Endothelial cell of umbilical vein (primary cell): Measurements from ENCODE around the gene SCGB1A1. TPM values are rescaled to one million over a fixed set of nuclear protein-coding genes. Genes with fewer than 3 reads are reported as not detected.

Experiments used
- BruUV-seq: library from RNA; stranded (reverse); fragments of 400-500 nt; replicated peaks from 2 replicates; lab custom pipeline; 2021; lab: Mats Ljungman, UMichigan
- CTCF ChIA-PET: fragments of 300-600, 350-600 bp; sonication (Branson Sonifier 250); formaldehyde crosslinking; loops from one replicate; lab custom pipeline; 2021; ENCODE audit warnings: antibody characterized with exemption, inconsistent platforms; lab: Charles Lee
- POLR2A ChIA-PET: fragments of 300-600, 350-600 bp; sonication (Branson Sonifier 250); formaldehyde crosslinking; loops from one replicate; lab custom pipeline; 2021; ENCODE audit warnings: antibody characterized with exemption, inconsistent platforms; lab: Charles Lee
- DNase-seq: peaks from one replicate; pipeline ENCODE4 v3.0.0-alpha.2; 2011; ENCODE audit warnings: low read depth, low spot score
- FAIRE-seq: peaks from 2 replicates; lab custom pipeline; 2011; peaks lifted over from hg19 to GRCh38; lab: Jason Lieb, UNC
- H2AFZ ChIP-seq: 2 replicates; pipeline ENCODE4 v1.6.0; 2012; ENCODE audit warnings: low read depth, low read length, control low read depth, inconsistent platforms
- H3K27ac ChIP-seq: 2 replicates; pipeline ENCODE4 v1.5.1; 2011; ENCODE audit warnings: low read depth, mild to moderate bottlenecking, control low read depth, low read length, moderate library complexity; ENCODE audit not compliant: insufficient read depth
- H3K27me3 ChIP-seq, 2 experiments: 2 replicates each; pipeline versions ENCODE4 v1.6.0 to v1.6.1; 2011; ENCODE audit warnings: low read length in 2 of 2, mixed read lengths in 1 of 2; ENCODE audit not compliant: control insufficient read depth in 2 of 2, insufficient read depth in 2 of 2
- H3K36me3 ChIP-seq, 2 experiments: 2 replicates in 1 of 2; 3 replicates in 1 of 2; pipeline ENCODE4 v1.5.1; 2011; ENCODE audit warnings: low read length in 2 of 2, mild to moderate bottlenecking in 1 of 2, moderate library complexity in 1 of 2; ENCODE audit not compliant: control insufficient read depth in 2 of 2, insufficient read depth in 2 of 2; ENCODE audit errors: extremely low read depth in 1 of 2
- H3K4me1 ChIP-seq: 3 replicates; pipeline ENCODE4 v1.5.1; 2011; ENCODE audit warnings: mild to moderate bottlenecking, low read length; ENCODE audit not compliant: control insufficient read depth, insufficient read depth; ENCODE audit errors: extremely low read depth
- H3K4me2 ChIP-seq: 2 replicates; pipeline ENCODE4 v1.6.1; 2011; ENCODE audit warnings: low read length, control low read depth, mixed read lengths; ENCODE audit not compliant: insufficient read depth
- H3K4me3 ChIP-seq, 3 experiments: fragments of 200-600 bp in 1 of 3; sonication (generic), shearing (Covaris generic) in 1 of 3; replicated peaks in 1 of 3; 2 replicates each; pipeline ENCODE4 v1.5.1; 2011 to 2016; ENCODE audit warnings: control low read depth in 3 of 3, low read length in 3 of 3, mild to moderate bottlenecking in 2 of 3, inconsistent platforms in 1 of 3, low read depth in 1 of 3, moderate library complexity in 1 of 3; ENCODE audit not compliant: insufficient read depth in 1 of 3
- H3K79me2 ChIP-seq: 2 replicates; pipeline ENCODE4 v1.6.0; 2012; ENCODE audit warnings: low read length, inconsistent platforms; ENCODE audit not compliant: control insufficient read depth, insufficient read depth
- H3K9ac ChIP-seq: replicated peaks from 2 replicates; pipeline ENCODE3; 2011; ENCODE audit warnings: low read length, control low read depth; ENCODE audit not compliant: insufficient read depth; ENCODE audit errors: extremely low read depth
- H3K9me1 ChIP-seq: replicated peaks from 3 replicates; pipeline ENCODE4 v1.6.0; 2011; ENCODE audit warnings: mild to moderate bottlenecking, low read length; ENCODE audit not compliant: control insufficient read depth, insufficient read depth; ENCODE audit errors: extremely low read depth
- H3K9me3 ChIP-seq: replicated peaks from 2 replicates; pipeline ENCODE4 v1.5.1; 2012; ENCODE audit warnings: low read length, inconsistent platforms; ENCODE audit not compliant: control insufficient read depth, insufficient read depth
- H4K20me1 ChIP-seq: replicated peaks from 2 replicates; pipeline ENCODE3; 2011; ENCODE audit warnings: mild to moderate bottlenecking, low read length; ENCODE audit not compliant: control insufficient read depth, insufficient read depth; ENCODE audit errors: extremely low read depth
- EZH2 ChIP-seq: IDR thresholded peaks from 2 replicates; pipeline ENCODE4 v1.6.1; 2012; ENCODE audit warnings: borderline replicate concordance, low read depth, mild to moderate bottlenecking, moderate library complexity, low read length, inconsistent platforms; ENCODE audit not compliant: severe bottlenecking
- FOS ChIP-seq: IDR thresholded peaks from 2 replicates; pipeline ENCODE4 v1.6.1; 2011; ENCODE audit warnings: mild to moderate bottlenecking, low read length, moderate library complexity, borderline replicate concordance; ENCODE audit not compliant: insufficient read depth
- GATA2 ChIP-seq: IDR thresholded peaks from 2 replicates; pipeline ENCODE4 v1.7.0; 2011; ENCODE audit warnings: low read depth, mild to moderate bottlenecking, moderate library complexity, mixed read lengths, low read length; ENCODE audit not compliant: insufficient read length, insufficient read depth
- JUN ChIP-seq: IDR thresholded peaks from 2 replicates; pipeline ENCODE4 v1.6.1; 2011; ENCODE audit warnings: borderline replicate concordance, low read depth; ENCODE audit not compliant: insufficient read length, insufficient read depth
- MYC ChIP-seq: IDR thresholded peaks from one replicate; pipeline ENCODE4 v1.6.1; 2011; ENCODE audit warnings: mild to moderate bottlenecking, low read depth, low read length
- POLR2A ChIP-seq: IDR thresholded peaks from 2 replicates; pipeline ENCODE4 v1.6.1; 2012; ENCODE audit warnings: low read depth, mild to moderate bottlenecking, control low read depth, low read length
- POLR2AphosphoS5 ChIP-seq: IDR thresholded peaks from 2 replicates; pipeline ENCODE4 v1.6.1; 2012; ENCODE audit warnings: low read depth, mild to moderate bottlenecking, control low read depth, low read length, moderate library complexity; ENCODE audit not compliant: insufficient read depth
- dilution Hi-C: fragments of 300-500 bp; cut with MboI; formaldehyde crosslinking; loops from one replicate; pipeline ENCODE4 v1.15.0; 2019; ENCODE audit warnings: low sequenced_read_pairs; ENCODE audit not compliant: extremely low pct_ligation_motif_present
- intact Hi-C: fragments of 100-400 bp; cut with micrococcal nuclease; formaldehyde crosslinking; loops from one replicate; pipeline ENCODE4 v1.10.0; 2022
- polyA plus RNA-seq, 4 experiments: library from polyadenylated mRNA; depleted of rRNA in 3 of 4; stranded (reverse) in 3 of 4; unstranded in 1 of 4; fragments of >200 nt; gene quantifications; 2 replicates each; pipeline versions ENCODE4 v1.2.1 to v1.2.3, GENCODE V29; 2011 to 2012; ENCODE audit warnings: missing spikeins in 1 of 4
- total RNA-seq: library from RNA; stranded (reverse); gene quantifications from 2 replicates; pipeline ENCODE4 v1.2.3, GENCODE V29; 2021
- TF ChIP-seq, protein P1 (sequence below): IDR thresholded peaks from 2 replicates; pipeline ENCODE4 v1.6.1; 2011; ENCODE audit not compliant: insufficient read depth, insufficient read length
- TF ChIP-seq, protein P2 (sequence below), 2 donors: IDR thresholded peaks; 1 replicate in 1 of 2; 2 replicates in 1 of 2; pipeline ENCODE4 v1.5.1; 2011; ENCODE audit warnings: low read length in 2 of 2, mild to moderate bottlenecking in 2 of 2, moderate library complexity in 2 of 2, control low read depth in 1 of 2, inconsistent platforms in 1 of 2, low read depth in 1 of 2; ENCODE audit not compliant: insufficient read depth in 1 of 2; ENCODE audit errors: extremely low read depth in 1 of 2

The SCGB1A1 gene
- total and polyA plus RNA-seq, 2 donors (not counting 3 experiments of a cell fraction or from before 2014, with no cell fraction given) = not detected

DNA sequence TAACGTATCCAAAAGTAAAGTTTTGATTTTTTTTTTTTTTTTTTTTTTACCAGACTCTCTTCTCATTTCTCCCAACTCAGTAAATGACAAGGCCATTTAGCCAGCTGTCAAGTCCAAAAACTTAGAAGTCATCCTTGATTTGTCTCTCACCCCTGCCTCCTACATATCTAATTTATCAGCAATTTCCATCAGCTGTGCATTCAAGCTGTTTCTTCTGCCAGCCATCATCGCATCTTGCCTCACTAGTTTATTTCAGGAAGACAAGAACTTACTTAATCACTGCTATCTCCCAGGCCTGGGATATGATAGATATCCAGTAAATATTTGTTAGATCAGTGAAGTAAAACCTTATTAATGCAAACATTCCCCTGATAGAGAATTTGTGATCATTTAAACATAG lies 47.6 kb downstream of the SCGB1A1 start:
- H3K4me1 ChIP-seq = no peaks in the 10 kb centered on the region
- no peak overlapping the region for H3K4me3 ChIP-seq
- POLR2A ChIA-PET = interaction anchor here (0.7 kb wide), 1 partner anchor 389 kb away, joined by 4 read pairs; no protein-coding TSS in a partner anchor
- dilution Hi-C loops (no loop called here), intact Hi-C loops (no loop called here)
- no peaks in the 10 kb centered on the region for H3K9me1 ChIP-seq
- TF ChIP-seq GATA2 (no peak), POLR2AphosphoS5 (no peak), JUN (no peak), MYC (no peak), FOS (no peak), EZH2 (no peak), POLR2A (no peak)
- TF ChIP-seq, protein P1, sequence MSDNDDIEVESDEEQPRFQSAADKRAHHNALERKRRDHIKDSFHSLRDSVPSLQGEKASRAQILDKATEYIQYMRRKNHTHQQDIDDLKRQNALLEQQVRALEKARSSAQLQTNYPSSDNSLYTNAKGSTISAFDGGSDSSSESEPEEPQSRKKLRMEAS = no peak
- TF ChIP-seq, protein P2, sequence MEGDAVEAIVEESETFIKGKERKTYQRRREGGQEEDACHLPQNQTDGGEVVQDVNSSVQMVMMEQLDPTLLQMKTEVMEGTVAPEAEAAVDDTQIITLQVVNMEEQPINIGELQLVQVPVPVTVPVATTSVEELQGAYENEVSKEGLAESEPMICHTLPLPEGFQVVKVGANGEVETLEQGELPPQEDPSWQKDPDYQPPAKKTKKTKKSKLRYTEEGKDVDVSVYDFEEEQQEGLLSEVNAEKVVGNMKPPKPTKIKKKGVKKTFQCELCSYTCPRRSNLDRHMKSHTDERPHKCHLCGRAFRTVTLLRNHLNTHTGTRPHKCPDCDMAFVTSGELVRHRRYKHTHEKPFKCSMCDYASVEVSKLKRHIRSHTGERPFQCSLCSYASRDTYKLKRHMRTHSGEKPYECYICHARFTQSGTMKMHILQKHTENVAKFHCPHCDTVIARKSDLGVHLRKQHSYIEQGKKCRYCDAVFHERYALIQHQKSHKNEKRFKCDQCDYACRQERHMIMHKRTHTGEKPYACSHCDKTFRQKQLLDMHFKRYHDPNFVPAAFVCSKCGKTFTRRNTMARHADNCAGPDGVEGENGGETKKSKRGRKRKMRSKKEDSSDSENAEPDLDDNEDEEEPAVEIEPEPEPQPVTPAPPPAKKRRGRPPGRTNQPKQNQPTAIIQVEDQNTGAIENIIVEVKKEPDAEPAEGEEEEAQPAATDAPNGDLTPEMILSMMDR (IDR thresholded peaks at IDR 0.05; ENCODE audit: extremely low read depth in 1 of 2, insufficient read depth in 1 of 2, low read depth in 1 of 2, low read length in 2 of 2) = no peak
- FAIRE-seq (no peak), DNase-seq (no peak)
- H3K27me3 ChIP-seq = no peaks in the 10 kb centered on the region
- H3K79me2 ChIP-seq = no peaks in the 10 kb centered on the region
- no peak overlapping the region for H3K4me2 ChIP-seq
- no peaks in the 10 kb centered on the region for H3K36me3 ChIP-seq
- BruUV-seq = no TSS peak
- H3K9ac ChIP-seq = no peak overlapping the region
- CTCF ChIA-PET = interaction anchor here (1.2 kb wide), 1 partner anchor 42 kb away, joined by 5 read pairs; no protein-coding TSS in a partner anchor
- H4K20me1 ChIP-seq = no peaks in the 10 kb centered on the region
- no peak overlapping the region for H3K27ac ChIP-seq
- no peak overlapping the region for H2AFZ ChIP-seq
- H3K9me3 ChIP-seq = no peaks in the 10 kb centered on the region
